Peyer's patch (tissue), 4 donors: Measurements from ENCODE around the gene SPRING1. TPM values are rescaled to one million over a fixed set of nuclear protein-coding genes. Genes with fewer than 3 reads are reported as not detected.

ENCODE experiments used
- DNase-seq, 3 donors: peaks; one replicate each; pipeline ENCODE4 v3.0.0-alpha.2; 2017 to 2019
- H3K27ac ChIP-seq, 4 donors: fragments of 200-600 bp; sonication (generic); one replicate each; pipeline ENCODE4 v1.5.1; 2016 to 2019
- H3K27me3 ChIP-seq, 2 donors: fragments of 200-600 bp; sonication (generic); one replicate each; pipeline ENCODE4 v1.5.1; 2019
- H3K36me3 ChIP-seq, 3 donors: fragments of 200-600 bp; sonication (generic); one replicate each; pipeline ENCODE4 v1.5.1; 2016 to 2019
- H3K4me1 ChIP-seq, 4 donors: fragments of 200-600 bp; sonication (generic); one replicate each; pipeline ENCODE4 v1.5.1; 2016 to 2019
- H3K4me3 ChIP-seq, 4 donors: fragments of 200-600 bp; sonication (generic); 1 replicate in 3 of 4; 2 replicates in 1 of 4; pipeline ENCODE4 v1.5.1; 2016 to 2019; ENCODE audit warnings: mild to moderate bottlenecking in 1 of 4
- H3K9me3 ChIP-seq, 4 donors: fragments of 200-600 bp; sonication (generic); one replicate each; pipeline ENCODE4 v1.5.1; 2016 to 2019; ENCODE audit warnings: mild to moderate bottlenecking in 1 of 4
- CTCF ChIP-seq, 6 experiments: fragments of 450-650 bp in 4 of 6; fragments of 200-600 bp in 2 of 6; sonication (generic) in 1 of 6; IDR thresholded peaks; one replicate each; pipeline ENCODE4 v1.5.1; 2017 to 2019; ENCODE audit warnings: antibody characterized with exemption in 6 of 6, mild to moderate bottlenecking in 3 of 6, moderate library complexity in 1 of 6
- POLR2A ChIP-seq, 2 donors: fragments of 450-650 bp; IDR thresholded peaks; one replicate each; pipeline ENCODE4 v1.5.1; 2017; ENCODE audit warnings: antibody characterized with exemption in 2 of 2, mild to moderate bottlenecking in 2 of 2, moderate library complexity in 2 of 2
- total RNA-seq, 4 donors: library from RNA; depleted of rRNA; stranded (reverse); fragments of >200 nt; gene quantifications; one replicate each; pipeline ENCODE4 v1.1.0, GENCODE V29; 2016

The SPRING1 gene
- total RNA-seq, 4 donors from 2014 or later = 21.5 to 36.3 (median 30.3) TPM

- Histone ChIP-seq H3K4me3 (no peak overlapping the region), H3K27me3 (no peaks in the 10 kb centered on the region), H3K36me3 (no peaks in the 10 kb centered on the region), H3K27ac (no peak overlapping the region), H3K9me3 (no peaks in the 10 kb centered on the region), H3K4me1 (no peaks in the 10 kb centered on the region)
- TF ChIP-seq POLR2A (IDR thresholded peaks at IDR 0.05) (no peak), CTCF (IDR thresholded peaks at IDR 0.05) (no peak)
- no peak for DNase-seq
Observed at GRCh38 chr12:116777245-116777644, 39.4 kb upstream of the SPRING1 start.

- Histone ChIP-seq H3K36me3 (no peaks in the 10 kb centered on the region), H3K4me3 (no peak overlapping the region), H3K9me3 (no peaks in the 10 kb centered on the region), H3K27ac (no peak overlapping the region), H3K4me1 (no peaks in the 10 kb centered on the region), H3K27me3 (no peaks in the 10 kb centered on the region)
- TF ChIP-seq CTCF (IDR thresholded peaks at IDR 0.05) (no peak), POLR2A (IDR thresholded peaks at IDR 0.05) (no peak)
- no peak for DNase-seq
Observed at GRCh38 chr12:116774020-116774419, 36.2 kb upstream of the SPRING1 start.

GRCh38 chr12:116773276-116773731 lies 35.4 kb upstream of the SPRING1 start:
- Histone ChIP-seq H3K9me3 (no peaks in the 10 kb centered on the region), H3K4me3 (no peak overlapping the region), H3K36me3 (no peaks in the 10 kb centered on the region), H3K27me3 (no peaks in the 10 kb centered on the region), H3K4me1 (no peaks in the 10 kb centered on the region), H3K27ac (no peak overlapping the region)
- no peak for DNase-seq
- TF ChIP-seq CTCF (IDR thresholded peaks at IDR 0.05) (no peak), POLR2A (IDR thresholded peaks at IDR 0.05) (no peak)

GRCh38 chr12:116771651-116772050 lies 33.8 kb upstream of the SPRING1 start:
- DNase-seq = no peak
- no peaks in the 10 kb centered on the region for H3K36me3 ChIP-seq
- no peak for TF ChIP-seq CTCF (IDR thresholded peaks at IDR 0.05)
- TF ChIP-seq POLR2A (IDR thresholded peaks at IDR 0.05) = no peak
- H3K4me3 ChIP-seq = no peak overlapping the region
- H3K27me3 ChIP-seq = no peaks in the 10 kb centered on the region
- H3K9me3 ChIP-seq = no peaks in the 10 kb centered on the region
- no peak overlapping the region for H3K27ac ChIP-seq
- H3K4me1 ChIP-seq = no peaks in the 10 kb centered on the region

GRCh38 chr12:116766746-116767145 lies 28.9 kb upstream of the SPRING1 start:
- H3K27me3 ChIP-seq = no peaks in the 10 kb centered on the region
- H3K9me3 ChIP-seq = no peaks in the 10 kb centered on the region
- no peak for DNase-seq
- TF ChIP-seq POLR2A (IDR thresholded peaks at IDR 0.05) = no peak
- no peak for TF ChIP-seq CTCF (IDR thresholded peaks at IDR 0.05)
- H3K4me3 ChIP-seq = no peak overlapping the region
- H3K27ac ChIP-seq = no peak overlapping the region
- no peaks in the 10 kb centered on the region for H3K4me1 ChIP-seq
- no peaks in the 10 kb centered on the region for H3K36me3 ChIP-seq

- H3K27me3 ChIP-seq = no peaks in the 10 kb centered on the region
- no peaks in the 10 kb centered on the region for H3K9me3 ChIP-seq
- no peaks in the 10 kb centered on the region for H3K4me1 ChIP-seq
- no peak for TF ChIP-seq CTCF (IDR thresholded peaks at IDR 0.05)
- TF ChIP-seq POLR2A (IDR thresholded peaks at IDR 0.05) = no peak
- H3K36me3 ChIP-seq = no peaks in the 10 kb centered on the region
- H3K27ac ChIP-seq = no peak overlapping the region
- no peak overlapping the region for H3K4me3 ChIP-seq
- DNase-seq = no peak
Observed at GRCh38 chr12:116766285-116766684, 28.4 kb upstream of the SPRING1 start.
